ENCODE measurements around the gene PCTP.

Gene PCTP

GRCh38 chr17:55709440-55709839 is 41.4 kb upstream of the PCTP start:
- TF ChIP-seq, protein P1, sequence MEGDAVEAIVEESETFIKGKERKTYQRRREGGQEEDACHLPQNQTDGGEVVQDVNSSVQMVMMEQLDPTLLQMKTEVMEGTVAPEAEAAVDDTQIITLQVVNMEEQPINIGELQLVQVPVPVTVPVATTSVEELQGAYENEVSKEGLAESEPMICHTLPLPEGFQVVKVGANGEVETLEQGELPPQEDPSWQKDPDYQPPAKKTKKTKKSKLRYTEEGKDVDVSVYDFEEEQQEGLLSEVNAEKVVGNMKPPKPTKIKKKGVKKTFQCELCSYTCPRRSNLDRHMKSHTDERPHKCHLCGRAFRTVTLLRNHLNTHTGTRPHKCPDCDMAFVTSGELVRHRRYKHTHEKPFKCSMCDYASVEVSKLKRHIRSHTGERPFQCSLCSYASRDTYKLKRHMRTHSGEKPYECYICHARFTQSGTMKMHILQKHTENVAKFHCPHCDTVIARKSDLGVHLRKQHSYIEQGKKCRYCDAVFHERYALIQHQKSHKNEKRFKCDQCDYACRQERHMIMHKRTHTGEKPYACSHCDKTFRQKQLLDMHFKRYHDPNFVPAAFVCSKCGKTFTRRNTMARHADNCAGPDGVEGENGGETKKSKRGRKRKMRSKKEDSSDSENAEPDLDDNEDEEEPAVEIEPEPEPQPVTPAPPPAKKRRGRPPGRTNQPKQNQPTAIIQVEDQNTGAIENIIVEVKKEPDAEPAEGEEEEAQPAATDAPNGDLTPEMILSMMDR (IDR thresholded peaks at IDR 0.05; ENCODE audit: control insufficient read depth, insufficient read depth, low read depth, low read length, missing control alignments), result no peak
- no peak overlapping the region for H3K4me3 ChIP-seq (ENCODE audit: control insufficient read depth, low read depth, low read length)
- no peak for DNase-seq (ENCODE audit: low read depth)

GRCh38 chr17:55709984-55710383 is 40.9 kb upstream of the PCTP start:
- DNase-seq (ENCODE audit: low read depth), result no peak
- H3K4me3 ChIP-seq (ENCODE audit: control insufficient read depth, low read depth, low read length), result no peak overlapping the region
- TF ChIP-seq, protein P1 (IDR thresholded peaks at IDR 0.05; ENCODE audit: control insufficient read depth, insufficient read depth, low read depth, low read length, missing control alignments), result no peak

DNA sequence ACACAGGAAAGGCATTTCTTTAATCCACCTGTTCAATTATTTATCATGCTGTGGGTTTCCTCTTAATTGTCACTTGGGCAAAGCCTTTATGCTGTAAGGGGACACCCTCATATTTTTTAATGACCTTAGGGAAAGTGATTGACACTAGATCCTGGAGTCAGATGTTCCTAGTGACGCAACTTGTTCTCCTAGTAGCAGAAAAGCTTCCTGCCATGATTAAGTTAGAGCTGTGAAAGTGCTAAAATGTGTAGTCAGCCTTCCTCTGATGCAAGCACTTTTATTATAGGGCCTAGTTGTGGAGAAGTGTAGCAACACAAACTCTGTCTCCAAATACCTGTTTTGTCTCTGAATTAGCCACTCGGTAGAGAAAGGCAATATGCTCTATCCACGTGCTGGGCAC is 40.4 kb upstream of the PCTP start:
- no peak for DNase-seq (ENCODE audit: low read depth)
- H3K4me3 ChIP-seq (ENCODE audit: control insufficient read depth, low read depth, low read length), result no peak overlapping the region
- TF ChIP-seq, protein P1 (IDR thresholded peaks at IDR 0.05; ENCODE audit: control insufficient read depth, insufficient read depth, low read depth, low read length, missing control alignments), result no peak

DNA sequence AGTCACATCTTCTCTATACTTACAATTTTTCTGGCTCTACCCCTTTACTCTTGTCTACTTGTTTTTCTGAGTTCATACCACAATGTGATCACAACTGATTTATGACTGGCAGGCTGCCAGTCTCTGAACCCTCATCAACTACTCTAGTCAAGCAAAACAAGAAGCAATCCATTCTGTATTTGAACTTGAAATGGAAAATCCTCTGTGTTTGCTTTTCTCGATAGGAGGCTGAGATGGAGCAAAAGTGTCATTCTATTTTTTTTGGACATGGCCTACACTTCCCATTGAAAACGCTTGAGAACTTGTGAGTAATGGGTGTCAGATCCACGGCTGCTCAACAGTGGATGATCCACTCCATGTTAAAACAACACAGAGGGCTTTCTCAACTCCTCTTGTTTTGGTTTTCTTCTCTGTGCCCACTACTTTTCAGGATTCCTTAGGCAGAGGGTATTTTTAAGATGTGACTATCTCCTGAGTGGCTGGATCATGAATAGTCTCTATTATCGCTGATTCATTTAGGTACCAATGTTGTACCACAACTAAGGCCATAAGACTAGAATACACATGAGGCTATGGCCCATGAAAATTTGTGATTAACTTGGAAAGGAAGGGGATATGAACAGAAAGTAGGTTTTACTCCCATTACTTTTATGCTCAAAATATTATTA is 39.9 kb upstream of the PCTP start:
- TF ChIP-seq, protein P1 (IDR thresholded peaks at IDR 0.05; ENCODE audit: control insufficient read depth, insufficient read depth, low read depth, low read length, missing control alignments), result no peak
- no peak for DNase-seq (ENCODE audit: low read depth)
- no peak overlapping the region for H3K4me3 ChIP-seq (ENCODE audit: control insufficient read depth, low read depth, low read length)

- no peak overlapping the region for H3K4me3 ChIP-seq (ENCODE audit: control insufficient read depth, low read depth, low read length)
- TF ChIP-seq, protein P1 (IDR thresholded peaks at IDR 0.05; ENCODE audit: control insufficient read depth, insufficient read depth, low read depth, low read length, missing control alignments), result no peak
- no peak for DNase-seq (ENCODE audit: low read depth)
Observed at GRCh38 chr17:55717432-55717831, 33.4 kb upstream of the PCTP start.

DNA sequence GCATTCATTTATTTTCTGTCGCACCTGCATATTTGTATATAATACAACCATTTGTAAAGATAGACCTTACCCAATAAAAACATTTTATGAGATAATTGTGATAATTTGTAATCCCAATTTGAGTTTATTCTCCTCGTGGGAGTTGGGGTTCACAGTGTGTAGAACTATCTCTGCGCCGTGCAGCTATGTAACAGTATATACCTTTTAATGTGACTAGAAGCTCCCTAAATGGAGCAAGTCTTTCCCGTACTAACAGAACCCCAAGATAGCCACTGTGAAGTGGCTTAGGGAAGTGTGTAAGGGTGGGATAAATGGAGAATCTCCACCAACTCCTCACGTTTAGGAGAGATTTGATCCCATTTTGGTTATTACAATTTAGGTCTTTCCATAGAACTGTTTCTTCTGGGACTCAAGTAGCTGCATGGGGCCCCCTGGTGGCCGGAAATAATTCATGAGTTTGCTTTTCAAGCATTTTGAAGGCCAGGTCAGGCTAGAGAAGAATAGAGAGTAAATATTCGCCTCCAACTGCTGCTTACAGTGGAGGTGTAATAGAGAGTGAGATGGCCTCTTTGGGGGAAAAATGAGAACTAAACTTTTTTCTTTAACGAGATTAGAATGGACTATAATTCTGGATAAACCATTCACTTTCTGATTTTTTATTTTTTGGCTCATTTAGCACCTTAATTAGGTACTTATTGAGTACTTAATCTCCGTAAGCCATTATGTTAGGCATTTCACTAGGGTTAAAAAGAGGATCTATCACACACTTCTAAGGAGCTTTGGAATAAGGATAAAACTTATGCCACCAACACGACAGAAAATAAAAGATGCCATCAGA is 32.7 kb upstream of the PCTP start:
- DNase-seq (ENCODE audit: low read depth), result no peak
- TF ChIP-seq, protein P1 (IDR thresholded peaks at IDR 0.05; ENCODE audit: control insufficient read depth, insufficient read depth, low read depth, low read length, missing control alignments), result peak; percentile 77
- no peak overlapping the region for H3K4me3 ChIP-seq (ENCODE audit: control insufficient read depth, low read depth, low read length)

Data from AG09309 (cell line).